Lower lobe of right lung (tissue), 2 donors: ENCODE measurements around the gene ITPRIPL1. TPM values are rescaled to one million over a fixed set of nuclear protein-coding genes. Genes with fewer than 3 reads are reported as not detected.
"Not testable (repeated sequence)": the region's sequence is repeated elsewhere in the genome, so short reads cannot be mapped to it uniquely, and the experiment has no call there.

Experiments
- ATAC-seq, 2 donors: fragments of 200-7000 bp; cut with Tn5 transposase; one replicate each; pipeline ENCODE4 v1.9.1; 2020 to 2022; ENCODE audit warnings: mild to moderate bottlenecking in 2 of 2, moderate library complexity in 2 of 2
- DNase-seq: peaks from one replicate; pipeline ENCODE4 v3.0.0-alpha.2; 2020
- H3K27ac ChIP-seq: fragments of 200-600 bp; one replicate; pipeline ENCODE4 v1.8.0; 2022
- H3K27me3 ChIP-seq: fragments of 200-600 bp; one replicate; pipeline ENCODE4 v1.8.0; 2022; ENCODE audit warnings: low read depth
- H3K36me3 ChIP-seq: fragments of 200-600 bp; one replicate; pipeline ENCODE4 v1.8.0; 2022; ENCODE audit warnings: mild to moderate bottlenecking
- H3K4me1 ChIP-seq: fragments of 200-600 bp; one replicate; pipeline ENCODE4 v1.8.0; 2022
- H3K4me3 ChIP-seq: fragments of 200-600 bp; one replicate; pipeline ENCODE4 v1.8.0; 2022; ENCODE audit warnings: mild to moderate bottlenecking
- H3K9me3 ChIP-seq: fragments of 200-600 bp; one replicate; pipeline ENCODE4 v1.8.0; 2022
- CTCF ChIP-seq: fragments of 200-600 bp; IDR thresholded peaks from one replicate; pipeline ENCODE4 v1.8.0; 2022; ENCODE audit warnings: antibody characterized with exemption, mild to moderate bottlenecking
- intact Hi-C: fragments of 100-400 bp; cut with DNase I; formaldehyde crosslinking; loops from one replicate; pipeline ENCODE4 v1.11.0; 2022
- long read RNA-seq: library from polyadenylated mRNA; unstranded; transcript quantifications from one replicate; pipeline ENCODE4 v2.0.0, GENCODE V29; 2021
- total RNA-seq: library from RNA; stranded (reverse); fragmentation: NEBNext Ultra II Directional; extraction: Animal tissue kit (Norgen Biotek cat#: 25700); gene quantifications from one replicate; pipeline ENCODE4 v1.2.1, GENCODE V29; 2021
- donor health status: DM: no; HTN: yes; CAD: no; lungs with severe emphysema.

The ITPRIPL1 gene
- total RNA-seq = 1.9 TPM
- long read RNA-seq, partial matches to known transcripts = 0 of 3 reads
- long read RNA-seq, other reads (novel, unspliced or antisense) = 0 of 3 reads

- H3K4me1 ChIP-seq = peaks cover 31% of the 10 kb centered on the region
- TF ChIP-seq CTCF = no peak
These were observed at the start of gene ITPRIPL1 for GRCh38 chr2:96325041-96325883. TSS of gene ITPRIPL1 (plus strand) at chr2:96325317. CDS start at chr2:96325840, 523 bp downstream.

GRCh38 chr2:96276787-96277499, 48.2 kb upstream of the ITPRIPL1 start:
- no peaks in the 10 kb centered on the region for H3K27me3 ChIP-seq
- H3K4me3 ChIP-seq = no peak overlapping the region
- TF ChIP-seq CTCF = no peak
- no peak overlapping the region for H3K27ac ChIP-seq
- no peak for ATAC-seq
- peaks cover 100% of the 10 kb centered on the region for H3K36me3 ChIP-seq
- DNase-seq = no peak
- no peaks in the 10 kb centered on the region for H3K9me3 ChIP-seq
- H3K4me1 ChIP-seq = no peaks in the 10 kb centered on the region
- intact Hi-C loops = no loop called here

More at GRCh38 chr2:96325041-96325883, at the start of gene ITPRIPL1:
- H3K27ac ChIP-seq = peak within 1 kb of the TSS; percentile 58
- H3K4me3 ChIP-seq = peak within 1 kb of the TSS; percentile 57
- no peaks in the 10 kb centered on the region for H3K36me3 ChIP-seq
- H3K27me3 ChIP-seq = peaks cover 33% of the 10 kb centered on the region
- intact Hi-C loops = no loop called here
- ATAC-seq (peak; percentile 30 to 38), DNase-seq (no peak)
- no peaks in the 10 kb centered on the region for H3K9me3 ChIP-seq

GRCh38 chr2:96287273-96287856, 37.8 kb upstream of the ITPRIPL1 start:
- DNase-seq (no peak), ATAC-seq (no peak)
- no peak for TF ChIP-seq CTCF
- Histone ChIP-seq H3K9me3 (no peaks in the 10 kb centered on the region), H3K27me3 (no peaks in the 10 kb centered on the region), H3K36me3 (peaks cover 100% of the 10 kb centered on the region), H3K4me1 (no peaks in the 10 kb centered on the region), H3K27ac (no peak overlapping the region), H3K4me3 (no peak overlapping the region)
- intact Hi-C loops = no loop called here

GRCh38 chr2:96291751-96292150, 33.4 kb upstream of the ITPRIPL1 start:
- peaks cover 100% of the 10 kb centered on the region for H3K36me3 ChIP-seq
- H3K4me1 ChIP-seq = no peaks in the 10 kb centered on the region
- H3K4me3 ChIP-seq = no peak overlapping the region
- H3K27me3 ChIP-seq = no peaks in the 10 kb centered on the region
- no peaks in the 10 kb centered on the region for H3K9me3 ChIP-seq
- ATAC-seq (no peak), DNase-seq (no peak)
- H3K27ac ChIP-seq = no peak overlapping the region
- intact Hi-C loops = no loop called here
- no peak for TF ChIP-seq CTCF

- H3K27ac ChIP-seq, DNase-seq, H3K4me1 ChIP-seq, H3K4me3 ChIP-seq, intact Hi-C loops, H3K27me3 ChIP-seq, H3K9me3 ChIP-seq, ATAC-seq: not testable (repeated sequence)
- H3K36me3 ChIP-seq = peaks cover 100% of the 10 kb centered on the region
These were observed 30.8 kb upstream of the ITPRIPL1 start for GRCh38 chr2:96294271-96294670.
